NCI-H128 (cell line): Measurements from ENCODE around the gene MPP4.
A peak's percentile ranks its signal among the peaks of the same experiment; 100 is the strongest.
"Not testable (repeated sequence)": the region's sequence is repeated elsewhere in the genome, so short reads cannot be mapped to it uniquely, and the experiment has no call there.

Source experiments
- DNase-seq: peaks from one replicate; lab custom pipeline; 2025; ENCODE audit not compliant: unreplicated experiment; lab: John Stamatoyannopoulos, UW

MPP4 gene

GRCh38 chr2:201674298-201674697 is 24.1 kb downstream of the MPP4 start:
- no peak for DNase-seq

GRCh38 chr2:201673546-201673945 is 24.9 kb downstream of the MPP4 start:
- DNase-seq, result no peak

- not testable (repeated sequence) for DNase-seq
These were observed 27.2 kb downstream of the MPP4 start for GRCh38 chr2:201671205-201671604.

GRCh38 chr2:201669865-201670264 is 28.6 kb downstream of the MPP4 start:
- DNase-seq, result no peak

GRCh38 chr2:201668402-201668910 is 30.0 kb downstream of the MPP4 start:
- DNase-seq, result no peak

GRCh38 chr2:201664334-201664733 is 34.1 kb downstream of the MPP4 start:
- no peak for DNase-seq

- no peak for DNase-seq
These were observed 37.1 kb downstream of the MPP4 start for GRCh38 chr2:201661366-201661765.

GRCh38 chr2:201660293-201660895 is 38.0 kb downstream of the MPP4 start:
- no peak for DNase-seq

GRCh38 chr2:201656740-201657139 is 41.7 kb downstream of the MPP4 start:
- no peak for DNase-seq

GRCh38 chr2:201656102-201656501 is 42.3 kb downstream of the MPP4 start:
- no peak for DNase-seq

- DNase-seq, result no peak
These were observed 43.6 kb downstream of the MPP4 start for GRCh38 chr2:201654616-201655384.

GRCh38 chr2:201653221-201653620 is 45.2 kb downstream of the MPP4 start:
- no peak for DNase-seq

- no peak for DNase-seq
These were observed 49.0 kb downstream of the MPP4 start for GRCh38 chr2:201649442-201649841.

- no peak for DNase-seq
These were observed 51.0 kb downstream of the MPP4 start for GRCh38 chr2:201647431-201647830.

GRCh38 chr2:201644001-201644400 is 54.4 kb downstream of the MPP4 start:
- DNase-seq, result no peak

- DNase-seq, result no peak
These were observed 55.1 kb downstream of the MPP4 start, which contains the start of gene TMEM237 for GRCh38 chr2:201643216-201643890. TMEM237 (minus strand) TSS chr2:201643503; CDS start chr2:201643400, 103 bp downstream.

GRCh38 chr2:201642579-201643215 is 55.7 kb downstream of the MPP4 start:
- peak; percentile 31 for DNase-seq

GRCh38 chr2:201642086-201642578 is 56.3 kb downstream of the MPP4 start:
- peak; percentile 31 for DNase-seq

- DNase-seq, result no peak
These were observed 59.2 kb downstream of the MPP4 start for GRCh38 chr2:201639205-201639604.

GRCh38 chr2:201638326-201638725 is 60.1 kb downstream of the MPP4 start:
- DNase-seq, result no peak

GRCh38 chr2:201633661-201634249 is 64.7 kb downstream of the MPP4 start:
- DNase-seq, result no peak
